GM19240 (cell line): ENCODE results near the gene INSR.
"Not testable (repeated sequence)": the region's sequence is repeated elsewhere in the genome, so short reads cannot be mapped to it uniquely, and the experiment has no call there.

Experiments
- DNase-seq: peaks from one replicate; pipeline ENCODE4 v3.0.0; 2011; ENCODE audit warnings: low spot score; ENCODE audit not compliant: insufficient read length

Gene INSR

GRCh38 chr19:7258041-7258839, 36.0 kb downstream of the INSR start:
- no peak for DNase-seq

DNA sequence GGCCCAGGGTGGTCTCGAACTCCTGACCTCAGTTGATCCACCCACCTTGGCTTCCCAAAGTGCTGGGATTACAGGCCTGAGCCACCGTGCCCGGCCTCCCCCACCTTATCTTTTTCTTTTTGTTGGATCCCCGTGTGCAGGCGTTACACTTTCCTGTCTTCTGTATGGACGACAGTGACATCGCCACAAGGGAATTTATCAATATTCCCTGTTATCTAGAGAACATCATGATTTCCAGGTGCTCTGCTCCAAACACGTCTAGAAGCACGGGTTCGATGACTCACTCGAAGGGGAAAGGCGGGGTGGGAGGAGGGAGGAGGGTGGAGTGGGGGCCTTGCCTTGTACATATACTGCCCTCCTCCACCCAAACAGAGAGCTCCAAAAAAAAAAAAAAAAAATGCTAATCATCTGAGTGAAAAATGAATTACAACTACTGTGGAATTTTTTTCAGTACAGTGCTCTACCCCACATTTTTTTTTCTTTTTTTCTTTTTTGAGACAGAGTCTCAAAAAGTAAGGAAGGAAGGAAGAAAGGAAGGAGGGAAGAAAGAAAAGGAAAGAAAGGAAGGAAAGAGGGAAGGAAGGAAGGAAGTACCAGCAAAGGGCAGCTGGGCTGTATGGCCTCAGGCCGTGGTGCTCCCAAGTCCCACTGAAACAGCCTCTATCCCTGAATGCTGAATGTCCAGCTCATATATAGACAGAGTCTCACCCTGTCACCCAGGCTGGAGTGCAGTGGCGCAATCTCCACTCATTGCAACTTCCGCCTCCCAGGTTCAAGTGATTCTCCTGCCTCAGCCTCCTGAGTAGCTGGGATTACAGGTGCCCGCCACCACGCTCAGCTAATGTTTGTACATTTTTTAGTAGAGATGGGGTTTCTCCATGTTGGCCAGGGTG, 36.8 kb downstream of the INSR start:
- no peak for DNase-seq

- no peak for DNase-seq
These were observed 38.6 kb downstream of the INSR start for GRCh38 chr19:7255631-7256030.

DNA sequence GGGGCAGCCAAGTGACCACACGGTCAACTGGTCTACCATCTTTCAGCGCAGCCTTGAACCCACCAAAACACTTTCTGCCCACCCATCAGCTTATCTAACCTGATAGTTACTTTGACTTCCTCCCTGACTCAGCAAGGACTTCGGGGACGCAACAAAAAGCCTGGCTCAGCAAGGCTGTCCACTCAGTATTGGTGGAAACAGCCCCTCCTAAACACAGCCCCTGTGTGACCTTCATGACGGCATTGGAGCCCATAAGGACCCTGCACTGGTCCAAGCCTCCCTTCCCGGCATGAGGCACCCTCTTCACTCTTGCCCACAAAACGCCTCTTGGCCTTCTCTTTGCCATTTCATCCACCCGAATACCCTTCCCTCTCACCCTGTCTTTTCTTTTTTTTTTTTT, 39.1 kb downstream of the INSR start:
- DNase-seq = no peak

DNA sequence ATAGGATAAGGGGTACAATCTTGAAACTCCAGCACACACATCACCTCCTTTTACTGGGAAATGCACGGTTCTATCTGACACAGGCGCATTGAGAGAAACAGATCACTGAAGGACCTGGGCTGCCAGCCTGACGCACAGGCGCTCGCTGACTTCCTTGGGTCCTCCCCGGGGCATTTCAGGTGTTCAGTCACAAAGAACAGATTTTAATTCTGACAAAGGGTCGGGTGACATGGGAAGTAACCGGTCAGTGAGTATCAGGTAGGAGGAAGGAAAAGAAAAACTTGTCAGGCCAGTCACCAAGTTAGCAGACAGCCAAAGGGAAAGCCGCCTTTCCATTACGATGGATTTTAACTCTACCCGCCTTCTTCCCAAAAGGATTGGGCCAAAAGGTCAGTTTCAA, 39.6 kb downstream of the INSR start:
- no peak for DNase-seq

DNA sequence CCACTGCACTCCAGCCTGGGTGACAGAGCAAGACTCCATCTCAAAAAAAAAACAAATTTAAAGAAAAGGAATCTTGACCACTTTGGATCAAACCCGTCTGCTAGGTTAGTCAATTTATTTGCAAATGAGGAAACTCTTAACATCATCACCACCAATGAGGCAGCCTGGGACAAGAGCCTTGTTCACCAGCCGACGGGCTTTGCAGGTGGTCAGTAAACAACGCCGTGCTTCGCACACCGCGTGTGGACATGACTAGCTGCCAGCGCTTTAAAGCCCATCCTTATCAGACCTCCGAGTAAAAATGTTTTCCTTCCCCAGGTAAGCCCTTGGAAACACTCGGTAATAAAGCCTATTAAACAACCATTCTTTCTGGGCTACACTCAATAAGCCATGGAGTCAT, 41.9 kb downstream of the INSR start:
- no peak for DNase-seq

DNA sequence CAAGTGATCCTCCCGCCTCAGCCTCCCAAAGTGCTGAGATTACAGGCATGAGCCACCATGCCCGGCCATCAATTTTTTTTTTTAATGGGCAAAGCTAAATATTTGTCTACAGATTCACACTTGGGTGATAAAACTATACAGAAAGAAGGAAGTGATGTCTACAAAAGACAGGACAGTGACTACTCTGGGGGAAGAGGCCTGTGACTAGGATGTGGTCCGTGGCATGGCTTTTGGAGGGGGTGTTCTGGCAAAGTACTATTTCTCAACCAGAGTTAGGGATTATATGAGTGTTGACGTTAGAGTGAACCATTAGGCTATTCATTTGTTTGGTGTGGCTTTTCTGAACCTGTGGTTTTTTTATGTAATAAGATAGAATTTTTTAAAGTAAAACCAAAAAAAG, 42.7 kb downstream of the INSR start:
- DNase-seq = no peak

GRCh38 chr19:7250951-7251350, 43.3 kb downstream of the INSR start:
- DNase-seq = no peak

GRCh38 chr19:7250057-7250596, 44.1 kb downstream of the INSR start:
- DNase-seq = no peak

DNA sequence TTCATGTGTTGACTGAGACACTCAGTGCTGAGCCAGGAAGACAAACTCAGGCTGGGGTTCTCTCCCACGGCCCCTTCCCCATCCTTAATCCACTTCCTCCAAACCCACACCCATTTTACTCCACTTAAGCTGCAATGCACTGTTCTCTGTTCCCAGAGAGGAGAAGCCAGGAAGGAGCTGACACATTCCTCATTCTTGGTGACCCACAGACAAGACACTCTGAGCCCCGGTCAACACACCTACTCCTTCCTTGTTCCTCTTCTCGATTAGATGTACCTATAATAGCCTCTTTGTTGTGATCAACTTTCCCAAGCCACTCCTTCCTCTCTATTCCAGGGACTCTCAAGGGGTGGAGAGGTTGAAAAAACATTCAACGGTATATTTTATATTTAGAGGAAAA, 47.1 kb downstream of the INSR start:
- no peak for DNase-seq

GRCh38 chr19:7246601-7247000, 47.6 kb downstream of the INSR start:
- DNase-seq = no peak

- DNase-seq = no peak
These were observed 51.5 kb downstream of the INSR start for GRCh38 chr19:7242601-7243258.

GRCh38 chr19:7238051-7238450, 56.2 kb downstream of the INSR start:
- no peak for DNase-seq

DNA sequence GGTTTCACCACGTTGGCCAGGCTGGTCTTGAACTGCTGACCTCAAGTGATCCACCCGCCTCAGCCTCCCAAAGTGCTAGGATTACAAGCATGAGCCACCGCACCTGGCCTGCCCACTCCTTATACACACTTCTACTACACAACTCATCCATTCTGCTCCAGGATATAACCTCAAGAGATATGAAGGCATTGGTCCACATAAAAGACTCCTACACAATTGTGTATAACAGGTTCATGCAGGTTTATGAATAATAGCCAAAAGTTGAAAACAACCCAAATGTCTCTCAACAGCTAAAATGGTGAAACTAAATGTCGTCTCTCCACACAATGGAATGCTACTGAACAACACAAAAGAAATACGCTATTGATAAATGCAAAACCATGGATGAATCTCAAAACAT, 58.1 kb downstream of the INSR start:
- no peak for DNase-seq

GRCh38 chr19:7230826-7231225, 63.4 kb downstream of the INSR start:
- DNase-seq = no peak

DNA sequence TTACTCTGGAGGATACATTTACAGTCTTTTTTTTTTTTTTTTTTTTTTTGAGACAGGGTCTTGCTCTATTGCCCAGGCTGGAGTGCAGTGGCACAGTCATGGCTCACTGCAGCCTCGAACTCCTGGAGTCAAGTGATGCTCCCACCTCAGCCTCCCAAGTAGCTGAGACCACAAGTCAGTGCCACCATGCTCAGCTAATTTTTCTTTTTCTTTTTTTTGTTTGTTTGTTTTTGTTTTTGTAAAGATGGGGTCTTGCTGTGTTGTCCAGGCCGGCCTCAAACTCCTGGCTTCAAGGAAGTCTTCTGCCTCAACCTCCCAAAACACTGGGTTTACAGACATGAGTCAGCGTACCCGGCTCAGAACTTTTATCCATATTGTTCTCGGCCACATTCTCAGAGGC, 64.5 kb downstream of the INSR start:
- no peak for DNase-seq

GRCh38 chr19:7228935-7229541, 65.2 kb downstream of the INSR start:
- DNase-seq = no peak

- DNase-seq = no peak
These were observed 66.5 kb downstream of the INSR start for GRCh38 chr19:7227735-7228134.

- DNase-seq = not testable (repeated sequence)
These were observed 67.1 kb downstream of the INSR start for GRCh38 chr19:7227149-7227548.

DNA sequence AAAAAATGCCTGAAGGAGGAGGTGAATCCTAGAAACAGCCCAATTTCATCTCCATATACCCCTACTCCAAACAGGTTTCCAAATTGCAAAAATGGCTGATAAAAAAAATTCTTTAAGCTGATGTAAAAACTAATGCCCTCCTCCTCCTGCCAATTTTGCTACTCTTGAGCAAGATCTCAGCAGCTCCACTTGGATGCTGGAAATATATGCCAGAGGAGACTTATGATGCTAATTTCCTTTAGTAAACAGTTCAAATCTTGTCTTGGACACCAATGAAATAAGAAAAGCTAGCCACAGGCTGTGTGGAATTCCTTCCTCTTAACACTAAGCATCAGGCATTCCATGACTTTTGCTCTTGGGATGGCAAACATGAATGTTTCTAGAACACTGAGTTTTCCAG, 67.5 kb downstream of the INSR start:
- no peak for DNase-seq

- no peak for DNase-seq
These were observed 68.5 kb downstream of the INSR start for GRCh38 chr19:7225741-7226140.
